Astrocyte (in vitro differentiated cells and primary cell): ENCODE results near the gene FRMD4B. TPM values are rescaled to one million over a fixed set of nuclear protein-coding genes. Genes with fewer than 3 reads are reported as not detected.

Experiments
- DNase-seq: peaks from one replicate; pipeline ENCODE4 v3.0.0-alpha.2; 2010; ENCODE audit warnings: low read depth
- FAIRE-seq: peaks from 2 replicates; lab custom pipeline; 2011; peaks lifted over from hg19 to GRCh38; lab: Jason Lieb, UNC
- H2AFZ ChIP-seq: 2 replicates; pipeline ENCODE4 v1.6.0; 2012; ENCODE audit warnings: low read depth, low read length, inconsistent platforms
- H3K27ac ChIP-seq: 2 replicates; pipeline ENCODE4 v1.5.1; 2011; ENCODE audit warnings: low read depth, low read length, inconsistent platforms
- H3K27me3 ChIP-seq: 2 replicates; pipeline ENCODE4 v1.6.0; 2011; ENCODE audit warnings: low read length, inconsistent platforms; ENCODE audit not compliant: insufficient read depth
- H3K36me3 ChIP-seq: 2 replicates; pipeline ENCODE4 v1.5.1; 2011; ENCODE audit warnings: low read length, inconsistent platforms; ENCODE audit not compliant: insufficient read depth
- H3K4me1 ChIP-seq: 2 replicates; pipeline ENCODE4 v1.5.1; 2011; ENCODE audit warnings: low read length, inconsistent platforms; ENCODE audit not compliant: insufficient read depth
- H3K4me2 ChIP-seq: 2 replicates; pipeline ENCODE4 v1.6.0; 2012; ENCODE audit warnings: low read length, inconsistent platforms
- H3K4me3 ChIP-seq: 2 replicates; pipeline ENCODE4 v1.5.1; 2011; ENCODE audit warnings: low read depth, mild to moderate bottlenecking, low read length, inconsistent platforms; ENCODE audit not compliant: insufficient read depth
- H3K79me2 ChIP-seq: 2 replicates; pipeline ENCODE4 v1.6.0; 2012; ENCODE audit warnings: mild to moderate bottlenecking, low read length, inconsistent platforms; ENCODE audit not compliant: insufficient read depth
- H3K9ac ChIP-seq: 2 replicates; pipeline ENCODE4 v1.6.0; 2012; ENCODE audit warnings: mild to moderate bottlenecking, low read length, inconsistent platforms
- H3K9me3 ChIP-seq: 2 replicates; pipeline ENCODE4 v1.5.1; 2012; ENCODE audit warnings: low read depth, mild to moderate bottlenecking, low read length, inconsistent platforms; ENCODE audit not compliant: insufficient read depth
- H4K20me1 ChIP-seq: 2 replicates; pipeline ENCODE4 v1.6.0; 2012; ENCODE audit warnings: low read length, inconsistent platforms; ENCODE audit not compliant: insufficient read depth
- H3K27ac Mint-ChIP-seq: one replicate; pipeline ENCODE4 v1.8.0; 2021; ENCODE audit warnings: mild to moderate bottlenecking, mixed read lengths; ENCODE audit not compliant: unreplicated experiment
- H3K27me3 Mint-ChIP-seq: one replicate; pipeline ENCODE4 v1.8.0; 2021; ENCODE audit warnings: low read depth, mixed read lengths; ENCODE audit not compliant: unreplicated experiment
- H3K36me3 Mint-ChIP-seq: one replicate; pipeline ENCODE4 v1.8.0; 2021; ENCODE audit warnings: low read depth, mixed read lengths; ENCODE audit not compliant: unreplicated experiment
- H3K4me1 Mint-ChIP-seq: one replicate; pipeline ENCODE4 v1.8.0; 2021; ENCODE audit warnings: low read depth, mixed read lengths; ENCODE audit not compliant: unreplicated experiment
- H3K4me3 Mint-ChIP-seq: one replicate; pipeline ENCODE4 v1.8.0; 2021; ENCODE audit warnings: mild to moderate bottlenecking, moderate library complexity, mixed read lengths; ENCODE audit not compliant: unreplicated experiment
- H3K9me3 Mint-ChIP-seq: one replicate; pipeline ENCODE4 v1.8.0; 2021; ENCODE audit warnings: mild to moderate bottlenecking, mixed read lengths; ENCODE audit not compliant: unreplicated experiment
- EZH2 ChIP-seq: IDR thresholded peaks from 2 replicates; pipeline ENCODE4 v1.6.1; 2012; ENCODE audit warnings: mild to moderate bottlenecking, low read length, inconsistent platforms; ENCODE audit not compliant: insufficient read depth
- total RNA-seq: library from RNA; stranded (reverse); gene quantifications from 2 replicates; pipeline ENCODE4 v1.2.1, GENCODE V29; 2021
- TF ChIP-seq, protein P1 (sequence below): IDR thresholded peaks from 2 replicates; pipeline ENCODE4 v1.5.1; 2011; ENCODE audit warnings: low read depth, mild to moderate bottlenecking, inconsistent platforms, low read length, moderate library complexity; ENCODE audit not compliant: insufficient read depth

Gene FRMD4B
- total RNA-seq, 1 donor from 2014 or later = 9.2 TPM

DNA sequence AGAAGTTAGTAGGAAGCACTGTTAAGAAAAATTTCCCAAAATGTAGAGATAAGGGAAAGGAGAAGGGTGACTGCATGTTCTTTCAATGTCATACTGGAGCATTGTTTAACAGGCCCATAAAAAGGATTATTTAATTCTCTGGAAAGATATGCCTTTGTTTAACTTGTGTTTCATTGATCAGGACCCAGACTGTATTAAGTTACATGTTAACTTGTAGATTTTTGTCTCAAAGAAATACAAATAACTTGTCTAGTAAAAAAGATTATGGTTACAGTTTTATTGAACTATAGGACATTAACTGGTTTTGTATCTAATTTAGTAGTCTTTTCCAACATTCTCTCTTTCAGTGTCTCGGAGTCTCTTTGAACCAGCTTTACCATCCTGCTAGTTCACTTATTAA lies 213.8 kb downstream of the FRMD4B start:
- H3K9me3 Mint-ChIP-seq = no peaks in the 10 kb centered on the region
- Histone ChIP-seq H3K27me3 (no peaks in the 10 kb centered on the region), H3K27ac (no peak overlapping the region), H3K4me2 (no peak overlapping the region), H3K79me2 (no peaks in the 10 kb centered on the region), H2AFZ (no peak overlapping the region), H4K20me1 (no peaks in the 10 kb centered on the region), H3K36me3 (no peaks in the 10 kb centered on the region), H3K9ac (no peak overlapping the region), H3K9me3 (no peaks in the 10 kb centered on the region), H3K4me1 (no peaks in the 10 kb centered on the region), H3K4me3 (no peak overlapping the region)
- no peak for DNase-seq
- no peaks in the 10 kb centered on the region for H3K27me3 Mint-ChIP-seq
- FAIRE-seq = no peak
- no peak overlapping the region for H3K4me3 Mint-ChIP-seq
- no peak for TF ChIP-seq EZH2
- TF ChIP-seq, protein P1, sequence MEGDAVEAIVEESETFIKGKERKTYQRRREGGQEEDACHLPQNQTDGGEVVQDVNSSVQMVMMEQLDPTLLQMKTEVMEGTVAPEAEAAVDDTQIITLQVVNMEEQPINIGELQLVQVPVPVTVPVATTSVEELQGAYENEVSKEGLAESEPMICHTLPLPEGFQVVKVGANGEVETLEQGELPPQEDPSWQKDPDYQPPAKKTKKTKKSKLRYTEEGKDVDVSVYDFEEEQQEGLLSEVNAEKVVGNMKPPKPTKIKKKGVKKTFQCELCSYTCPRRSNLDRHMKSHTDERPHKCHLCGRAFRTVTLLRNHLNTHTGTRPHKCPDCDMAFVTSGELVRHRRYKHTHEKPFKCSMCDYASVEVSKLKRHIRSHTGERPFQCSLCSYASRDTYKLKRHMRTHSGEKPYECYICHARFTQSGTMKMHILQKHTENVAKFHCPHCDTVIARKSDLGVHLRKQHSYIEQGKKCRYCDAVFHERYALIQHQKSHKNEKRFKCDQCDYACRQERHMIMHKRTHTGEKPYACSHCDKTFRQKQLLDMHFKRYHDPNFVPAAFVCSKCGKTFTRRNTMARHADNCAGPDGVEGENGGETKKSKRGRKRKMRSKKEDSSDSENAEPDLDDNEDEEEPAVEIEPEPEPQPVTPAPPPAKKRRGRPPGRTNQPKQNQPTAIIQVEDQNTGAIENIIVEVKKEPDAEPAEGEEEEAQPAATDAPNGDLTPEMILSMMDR = no peak
- peaks cover 8% of the 10 kb centered on the region for H3K36me3 Mint-ChIP-seq
- H3K4me1 Mint-ChIP-seq = peaks cover 5% of the 10 kb centered on the region
- no peak overlapping the region for H3K27ac Mint-ChIP-seq

DNA sequence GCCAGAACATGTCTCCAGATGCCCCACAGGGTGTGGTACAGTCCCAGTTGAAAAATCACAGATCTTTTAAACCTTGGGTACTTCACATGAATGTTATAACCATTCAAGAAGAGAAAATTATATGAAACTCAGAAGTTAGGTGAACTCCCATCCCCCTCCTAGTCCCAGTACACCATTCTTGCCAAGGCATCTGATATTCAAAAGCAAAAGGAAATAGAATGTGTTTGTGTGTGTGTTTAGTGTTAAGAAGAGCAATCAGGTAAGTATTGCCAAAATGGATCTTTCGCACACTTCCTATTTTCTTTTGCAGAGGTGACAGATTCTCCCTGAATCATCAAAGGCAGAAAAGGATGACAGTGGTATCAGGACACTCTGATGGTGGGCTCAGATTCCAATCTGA lies 219.4 kb downstream of the FRMD4B start:
- H3K27me3 Mint-ChIP-seq = no peaks in the 10 kb centered on the region

DNA sequence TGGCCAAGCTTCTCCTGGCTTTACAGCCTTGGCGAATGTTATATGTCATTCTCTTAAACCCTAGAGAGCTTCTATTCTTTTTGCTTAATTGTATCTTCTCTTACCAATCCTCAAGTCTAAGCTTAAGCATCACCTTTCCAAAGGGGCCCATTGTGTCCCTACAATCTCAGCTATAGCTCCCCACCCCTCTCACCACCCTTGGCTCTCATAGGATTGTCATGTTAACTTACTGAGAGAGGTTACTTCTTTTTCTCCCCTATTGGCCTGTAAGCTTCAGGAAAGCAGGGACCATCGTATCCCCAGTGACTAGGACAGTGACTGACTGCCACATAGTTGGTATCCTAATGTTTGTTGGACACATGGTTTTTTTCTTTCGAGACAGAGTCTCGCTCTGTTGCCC lies 220.1 kb downstream of the FRMD4B start:
- Mint-ChIP-seq H3K36me3 (peaks cover 3% of the 10 kb centered on the region), H3K27me3 (no peaks in the 10 kb centered on the region), H3K4me1 (peaks cover 2% of the 10 kb centered on the region), H3K27ac (no peak overlapping the region), H3K4me3 (no peak overlapping the region), H3K9me3 (no peaks in the 10 kb centered on the region)
- DNase-seq (no peak), FAIRE-seq (no peak)
- Histone ChIP-seq H3K27me3 (no peaks in the 10 kb centered on the region), H3K4me3 (no peak overlapping the region), H3K4me2 (no peak overlapping the region), H3K27ac (no peak overlapping the region), H3K79me2 (no peaks in the 10 kb centered on the region), H3K9ac (no peak overlapping the region), H3K4me1 (no peaks in the 10 kb centered on the region), H3K36me3 (no peaks in the 10 kb centered on the region), H2AFZ (no peak overlapping the region), H4K20me1 (no peaks in the 10 kb centered on the region), H3K9me3 (no peaks in the 10 kb centered on the region)
- TF ChIP-seq, protein P1 = no peak
- TF ChIP-seq EZH2 = no peak

More for the DNA sequence above, 219.4 kb downstream of the FRMD4B start:
- H3K4me3 ChIP-seq = no peak overlapping the region
- no peak overlapping the region for H3K4me2 ChIP-seq
- Mint-ChIP-seq H3K36me3 (peaks cover 3% of the 10 kb centered on the region), H3K9me3 (no peaks in the 10 kb centered on the region), H3K27ac (no peak overlapping the region), H3K4me3 (no peak overlapping the region), H3K4me1 (peaks cover 2% of the 10 kb centered on the region)
- H3K9me3 ChIP-seq = no peaks in the 10 kb centered on the region
- no peaks in the 10 kb centered on the region for H3K27me3 ChIP-seq
- H2AFZ ChIP-seq = no peak overlapping the region
- no peaks in the 10 kb centered on the region for H4K20me1 ChIP-seq
- DNase-seq (no peak), FAIRE-seq (no peak)
- no peak overlapping the region for H3K27ac ChIP-seq
- no peaks in the 10 kb centered on the region for H3K4me1 ChIP-seq
- TF ChIP-seq, protein P1 = no peak
- TF ChIP-seq EZH2 = no peak
- H3K9ac ChIP-seq = no peak overlapping the region
- H3K79me2 ChIP-seq = no peaks in the 10 kb centered on the region
- H3K36me3 ChIP-seq = no peaks in the 10 kb centered on the region
